Suprapubic skin (tissue), 4 donors: Measurements from ENCODE around the gene DDO. TPM values are rescaled to one million over a fixed set of nuclear protein-coding genes. Genes with fewer than 3 reads are reported as not detected.
A peak's percentile ranks its signal among the peaks of the same experiment; 100 is the strongest.

ENCODE experiments used
- DNase-seq, 2 donors: peaks; one replicate each; pipeline ENCODE4 v3.0.0-alpha.2; 2019; ENCODE audit warnings: low spot score in 2 of 2
- H3K27ac ChIP-seq: fragments of 200-600 bp; sonication (generic); one replicate; pipeline ENCODE4 v1.5.1; 2019
- H3K27me3 ChIP-seq: fragments of 200-600 bp; sonication (generic); one replicate; pipeline ENCODE4 v1.5.1; 2019
- H3K36me3 ChIP-seq: fragments of 200-600 bp; sonication (generic); one replicate; pipeline ENCODE4 v1.5.1; 2019
- H3K4me1 ChIP-seq: fragments of 200-600 bp; sonication (generic); one replicate; pipeline ENCODE4 v1.5.1; 2019
- H3K4me3 ChIP-seq: fragments of 200-600 bp; sonication (generic); one replicate; pipeline ENCODE4 v1.5.1; 2019; ENCODE audit warnings: mild to moderate bottlenecking
- H3K9me3 ChIP-seq: fragments of 200-600 bp; sonication (generic); one replicate; pipeline ENCODE4 v1.5.1; 2019
- EP300 ChIP-seq: sonication (generic); formaldehyde crosslinking; IDR thresholded peaks from one replicate; pipeline ENCODE4 v1.6.1; 2017; ENCODE audit warnings: antibody characterized with exemption
- POLR2A ChIP-seq, 2 donors: fragments of 450-650 bp; IDR thresholded peaks; one replicate each; pipeline ENCODE4 v1.6.1; 2017; ENCODE audit warnings: antibody characterized with exemption in 2 of 2, mild to moderate bottlenecking in 2 of 2, moderate library complexity in 2 of 2
- POLR2AphosphoS5 ChIP-seq, 3 donors: sonication (generic); formaldehyde crosslinking; IDR thresholded peaks; one replicate each; pipeline ENCODE4 v1.6.1; 2017; ENCODE audit warnings: antibody characterized with exemption in 3 of 3
- WGBS: methylation state at CpG from one replicate; pipeline ENCODE4 v1.1.5; 2018; 5-methylcytosine and 5-hydroxymethylcytosine counted together
- total RNA-seq, 4 donors: library from RNA; depleted of rRNA; stranded (reverse); fragments of >200 nt; gene quantifications; one replicate each; pipeline ENCODE4 v1.1.0, GENCODE V29; 2016
- TF ChIP-seq, protein P1 (sequence below), 2 donors: fragments of 200-600 bp in 1 of 2; fragments of 450-650 bp in 1 of 2; sonication (generic) in 1 of 2; IDR thresholded peaks; one replicate each; pipeline ENCODE4 v1.5.1; 2016 to 2019; ENCODE audit warnings: antibody characterized with exemption in 2 of 2, mild to moderate bottlenecking in 1 of 2, moderate library complexity in 1 of 2

The DDO gene, protein sequence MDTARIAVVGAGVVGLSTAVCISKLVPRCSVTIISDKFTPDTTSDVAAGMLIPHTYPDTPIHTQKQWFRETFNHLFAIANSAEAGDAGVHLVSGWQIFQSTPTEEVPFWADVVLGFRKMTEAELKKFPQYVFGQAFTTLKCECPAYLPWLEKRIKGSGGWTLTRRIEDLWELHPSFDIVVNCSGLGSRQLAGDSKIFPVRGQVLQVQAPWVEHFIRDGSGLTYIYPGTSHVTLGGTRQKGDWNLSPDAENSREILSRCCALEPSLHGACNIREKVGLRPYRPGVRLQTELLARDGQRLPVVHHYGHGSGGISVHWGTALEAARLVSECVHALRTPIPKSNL
- 1 to 10 TPM in 1 of 4 donors, under 1 TPM in 1, not detected in 2; 0.81 to 1.1 TPM for total RNA-seq

DNA sequence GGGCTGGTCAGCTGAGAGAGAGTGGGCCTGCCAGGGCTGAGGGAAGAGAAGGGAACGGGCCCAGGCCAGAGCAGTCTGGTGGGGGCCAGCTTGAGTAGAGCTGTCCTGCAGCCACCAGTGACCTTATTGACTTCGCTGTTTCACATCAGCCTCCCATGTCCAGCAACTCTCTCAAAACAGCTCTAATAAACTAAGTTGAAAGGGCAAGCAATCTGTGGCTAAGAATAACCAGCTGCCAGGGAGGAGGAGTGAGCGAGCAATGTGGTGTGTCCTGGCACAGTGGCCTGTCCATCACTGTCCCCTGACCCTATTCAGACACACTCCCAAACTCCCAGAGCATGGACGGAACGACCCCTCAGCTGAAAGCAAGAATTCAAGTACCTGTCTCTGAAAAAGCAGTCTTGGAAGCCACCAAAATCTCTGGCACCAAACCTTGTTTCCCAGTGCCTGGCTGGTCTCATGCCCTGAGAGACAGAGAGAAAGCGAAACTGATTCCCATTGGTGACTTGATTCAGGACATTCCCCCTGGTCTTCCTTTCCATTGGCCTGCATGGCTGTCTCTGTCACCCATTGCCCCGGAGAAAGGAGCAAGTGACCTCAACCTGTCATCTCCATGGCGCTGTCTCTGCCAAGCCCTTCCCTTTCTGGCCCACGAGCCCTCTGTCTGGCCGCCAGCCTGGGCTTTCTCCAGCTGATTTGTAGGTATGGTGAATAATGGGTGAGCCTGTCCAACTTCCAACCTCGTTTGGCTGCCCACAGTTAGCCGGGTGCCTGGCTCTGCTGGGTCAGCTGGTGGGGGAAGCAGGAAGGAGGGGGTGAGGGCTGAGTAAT is at the start of gene DDO:
Gene DDO, minus strand, starts transcription at position 490 of the 831 bp plus-strand sequence. CDS start 2,113 bp downstream, outside the sequence.
- no peaks in the 10 kb centered on the region for H3K36me3 ChIP-seq
- H3K27me3 ChIP-seq, result no peaks in the 10 kb centered on the region
- 34% methylated on average over 11 of the region's 12 CpGs for WGBS
- H3K9me3 ChIP-seq, result no peaks in the 10 kb centered on the region
- H3K4me1 ChIP-seq, result peaks cover 13% of the 10 kb centered on the region
- DNase-seq, result peak in 1 of 2 donors; percentile 74
- H3K4me3 ChIP-seq, result peak within 1 kb of the TSS; percentile 38
- peak within 1 kb of the TSS; percentile 54 for H3K27ac ChIP-seq
- TF ChIP-seq EP300 (no peak), POLR2A (IDR thresholded peaks at IDR 0.05) (no peak), POLR2AphosphoS5 (IDR thresholded peaks at IDR 0.05) (no peak)
- TF ChIP-seq, protein P1, sequence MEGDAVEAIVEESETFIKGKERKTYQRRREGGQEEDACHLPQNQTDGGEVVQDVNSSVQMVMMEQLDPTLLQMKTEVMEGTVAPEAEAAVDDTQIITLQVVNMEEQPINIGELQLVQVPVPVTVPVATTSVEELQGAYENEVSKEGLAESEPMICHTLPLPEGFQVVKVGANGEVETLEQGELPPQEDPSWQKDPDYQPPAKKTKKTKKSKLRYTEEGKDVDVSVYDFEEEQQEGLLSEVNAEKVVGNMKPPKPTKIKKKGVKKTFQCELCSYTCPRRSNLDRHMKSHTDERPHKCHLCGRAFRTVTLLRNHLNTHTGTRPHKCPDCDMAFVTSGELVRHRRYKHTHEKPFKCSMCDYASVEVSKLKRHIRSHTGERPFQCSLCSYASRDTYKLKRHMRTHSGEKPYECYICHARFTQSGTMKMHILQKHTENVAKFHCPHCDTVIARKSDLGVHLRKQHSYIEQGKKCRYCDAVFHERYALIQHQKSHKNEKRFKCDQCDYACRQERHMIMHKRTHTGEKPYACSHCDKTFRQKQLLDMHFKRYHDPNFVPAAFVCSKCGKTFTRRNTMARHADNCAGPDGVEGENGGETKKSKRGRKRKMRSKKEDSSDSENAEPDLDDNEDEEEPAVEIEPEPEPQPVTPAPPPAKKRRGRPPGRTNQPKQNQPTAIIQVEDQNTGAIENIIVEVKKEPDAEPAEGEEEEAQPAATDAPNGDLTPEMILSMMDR (IDR thresholded peaks at IDR 0.05), result no peak

DNA sequence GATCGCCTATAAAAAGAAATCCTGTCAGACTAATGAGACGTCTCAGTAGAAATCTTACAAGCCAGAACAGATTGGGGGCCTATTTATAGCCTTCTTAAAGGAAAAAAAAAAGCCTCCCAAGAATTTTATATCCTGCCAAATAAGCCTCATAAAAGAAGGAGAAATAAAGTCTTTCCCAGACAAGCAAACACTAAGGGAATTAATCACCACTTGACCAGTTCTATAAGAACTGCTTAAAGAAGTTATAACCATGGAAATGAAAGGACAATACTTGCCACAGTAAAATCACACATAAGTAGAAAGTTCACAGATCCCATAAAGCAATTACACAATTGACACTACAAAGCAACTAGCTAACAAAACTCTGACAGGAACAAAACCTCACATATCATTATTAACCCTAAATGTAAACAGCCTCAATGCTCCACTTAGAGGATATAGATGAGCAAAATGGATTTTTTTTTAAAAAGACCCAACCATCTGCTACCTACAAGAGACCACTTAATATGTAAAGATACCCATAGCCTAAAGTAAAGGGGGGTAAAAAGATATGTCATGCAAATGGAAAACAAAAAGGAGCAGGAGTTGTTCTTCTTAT is 47.6 kb upstream of the DDO start:
- TF ChIP-seq, protein P1 (IDR thresholded peaks at IDR 0.05), result no peak
- TF ChIP-seq POLR2AphosphoS5 (IDR thresholded peaks at IDR 0.05), result no peak
- no peak for TF ChIP-seq POLR2A (IDR thresholded peaks at IDR 0.05)
- no peak for TF ChIP-seq EP300
- WGBS, result 57% methylated on average over 2 of the region's 2 CpGs
- Histone ChIP-seq H3K27me3 (no peaks in the 10 kb centered on the region), H3K4me1 (no peaks in the 10 kb centered on the region), H3K9me3 (no peaks in the 10 kb centered on the region), H3K27ac (no peak overlapping the region), H3K4me3 (no peak overlapping the region), H3K36me3 (no peaks in the 10 kb centered on the region)
- DNase-seq, result no peak

DNA sequence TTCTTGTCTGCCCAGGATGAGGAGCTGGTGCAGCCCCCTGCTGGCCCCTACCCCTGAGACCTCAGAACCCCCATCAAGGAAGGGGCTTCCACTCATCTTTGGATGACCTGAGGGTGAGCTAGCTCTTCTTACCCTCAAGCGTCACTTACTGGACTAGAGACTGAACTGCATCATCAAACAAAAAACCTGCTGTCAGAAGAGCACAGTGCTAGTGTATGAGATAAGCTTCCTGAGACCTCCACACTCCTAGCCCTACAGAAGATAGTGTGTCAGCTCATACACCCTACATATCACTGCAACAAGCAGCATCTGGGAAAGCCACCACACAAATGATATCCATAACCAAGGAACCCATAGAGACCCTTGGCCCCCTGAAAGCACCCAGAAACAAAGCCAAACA is 46.0 kb upstream of the DDO start:
- WGBS, result 91% methylated on average over 1 of the region's 1 CpG

DNA sequence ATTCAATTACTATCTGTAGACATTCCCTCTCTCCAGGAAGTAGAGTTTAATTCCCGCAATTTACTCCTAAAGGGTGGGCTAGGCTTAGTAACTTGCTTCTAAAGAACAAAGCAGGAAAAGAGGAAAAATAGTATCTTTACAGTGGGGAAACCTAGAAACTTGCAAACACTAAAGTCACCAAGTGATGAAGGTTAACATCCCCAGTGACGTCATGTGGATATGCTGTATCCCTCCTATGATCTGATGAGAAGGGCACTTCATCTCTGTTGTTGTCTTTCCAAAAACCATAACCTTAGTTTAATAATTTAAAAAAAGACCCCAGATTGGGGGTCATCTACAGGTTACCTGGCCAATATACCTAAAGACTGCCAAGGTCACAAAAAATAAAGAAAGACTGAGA is 43.8 kb upstream of the DDO start:
- no peak overlapping the region for H3K27ac ChIP-seq
- H3K36me3 ChIP-seq, result no peaks in the 10 kb centered on the region
- H3K4me1 ChIP-seq, result no peaks in the 10 kb centered on the region
- WGBS, result 95% methylated on average over 2 of the region's 2 CpGs
- no peaks in the 10 kb centered on the region for H3K27me3 ChIP-seq
- no peak for DNase-seq
- no peak overlapping the region for H3K4me3 ChIP-seq
- H3K9me3 ChIP-seq, result no peaks in the 10 kb centered on the region
- TF ChIP-seq POLR2A (IDR thresholded peaks at IDR 0.05) (no peak), POLR2AphosphoS5 (IDR thresholded peaks at IDR 0.05) (no peak), EP300 (no peak)
- TF ChIP-seq, protein P1 (IDR thresholded peaks at IDR 0.05), result no peak

More for the DNA sequence above, 46.0 kb upstream of the DDO start:
- no peaks in the 10 kb centered on the region for H3K27me3 ChIP-seq
- DNase-seq, result no peak
- no peaks in the 10 kb centered on the region for H3K36me3 ChIP-seq
- H3K4me3 ChIP-seq, result no peak overlapping the region
- TF ChIP-seq POLR2A (IDR thresholded peaks at IDR 0.05), result no peak
- H3K4me1 ChIP-seq, result no peaks in the 10 kb centered on the region
- H3K27ac ChIP-seq, result no peak overlapping the region
- H3K9me3 ChIP-seq, result no peaks in the 10 kb centered on the region

DNA sequence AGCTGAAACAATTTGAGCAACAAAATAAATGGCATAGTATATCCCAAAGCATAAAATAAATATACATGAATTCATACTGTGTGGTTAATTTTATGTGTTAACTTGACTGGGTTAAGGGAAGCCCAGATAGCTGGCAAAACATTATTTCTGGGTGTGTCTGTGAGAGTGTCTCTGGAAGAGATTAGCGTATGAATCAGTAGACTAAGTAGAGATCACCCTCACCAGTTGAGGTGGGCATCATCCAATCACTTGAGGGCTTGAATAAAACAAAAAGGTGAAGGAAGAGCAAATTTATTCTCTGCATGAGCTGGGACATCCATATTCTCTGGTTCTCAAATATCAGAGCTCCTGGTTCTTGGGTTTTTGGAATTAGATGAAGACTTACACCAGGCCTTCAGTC is 43.1 kb upstream of the DDO start:
- H3K4me3 ChIP-seq, result no peak overlapping the region
- H3K4me1 ChIP-seq, result no peaks in the 10 kb centered on the region
- no peaks in the 10 kb centered on the region for H3K27me3 ChIP-seq
- no peak overlapping the region for H3K27ac ChIP-seq
- no peaks in the 10 kb centered on the region for H3K9me3 ChIP-seq
- TF ChIP-seq EP300 (no peak), POLR2AphosphoS5 (IDR thresholded peaks at IDR 0.05) (no peak), POLR2A (IDR thresholded peaks at IDR 0.05) (no peak)
- TF ChIP-seq, protein P1 (IDR thresholded peaks at IDR 0.05), result no peak
- no peak for DNase-seq
- no peaks in the 10 kb centered on the region for H3K36me3 ChIP-seq
- WGBS, result 97% methylated on average over 1 of the region's 1 CpG
